Activated CD8-positive, alpha-beta T cell treated with anti-CD3 and anti-CD28 coated beads, Interleukin-2, amount 10 ng/mL, durations not matched to agents 7 days and 5 days (primary cell): ENCODE results near the gene TMX2. TPM values are rescaled to one million over a fixed set of nuclear protein-coding genes. Genes with fewer than 3 reads are reported as not detected.
A peak's percentile ranks its signal among the peaks of the same experiment; 100 is the strongest.

ENCODE experiments used
- ATAC-seq: fragments of 150-1000 bp; cut with Tn5 transposase; one replicate; pipeline ENCODE4 v1.10.0; 2021; ENCODE audit warnings: moderate library complexity
- CTCF ChIA-PET: fragments of 350-600 bp; sonication (Branson Sonifier 250); formaldehyde crosslinking; loops from one replicate; lab custom pipeline; 2021; ENCODE audit warnings: antibody characterized with exemption; lab: Charles Lee
- POLR2A ChIA-PET: fragments of 350-600 bp; sonication (Branson Sonifier 250); formaldehyde crosslinking; loops from one replicate; lab custom pipeline; 2021; ENCODE audit warnings: antibody characterized with exemption; lab: Charles Lee
- DNase-seq: peaks from one replicate; pipeline ENCODE4 v3.0.0-alpha.2; 2020
- H3K27ac Mint-ChIP-seq: one replicate; pipeline ENCODE4 v1.8.0; 2021; ENCODE audit warnings: mild to moderate bottlenecking, mixed read lengths
- H3K27me3 Mint-ChIP-seq: one replicate; pipeline ENCODE4 v1.8.0; 2021; ENCODE audit warnings: low read depth, mixed read lengths
- H3K36me3 Mint-ChIP-seq: one replicate; pipeline ENCODE4 v1.8.0; 2021; ENCODE audit warnings: low read depth, mixed read lengths
- H3K4me1 Mint-ChIP-seq: one replicate; pipeline ENCODE4 v1.8.0; 2021; ENCODE audit warnings: low read depth, mixed read lengths
- H3K4me3 Mint-ChIP-seq: one replicate; pipeline ENCODE4 v1.8.0; 2021; ENCODE audit warnings: mild to moderate bottlenecking, mixed read lengths
- H3K9me3 Mint-ChIP-seq: one replicate; pipeline ENCODE4 v1.8.0; 2022; ENCODE audit warnings: mixed read lengths; ENCODE audit not compliant: insufficient read depth
- total RNA-seq, 2 experiments: library from RNA; stranded (reverse); gene quantifications; one replicate each; pipeline ENCODE4 v1.2.3, GENCODE V29; 2021

Gene TMX2
- total RNA-seq, 2 experiments from 2014 or later, result 65.0 to 68.7 TPM

DNA sequence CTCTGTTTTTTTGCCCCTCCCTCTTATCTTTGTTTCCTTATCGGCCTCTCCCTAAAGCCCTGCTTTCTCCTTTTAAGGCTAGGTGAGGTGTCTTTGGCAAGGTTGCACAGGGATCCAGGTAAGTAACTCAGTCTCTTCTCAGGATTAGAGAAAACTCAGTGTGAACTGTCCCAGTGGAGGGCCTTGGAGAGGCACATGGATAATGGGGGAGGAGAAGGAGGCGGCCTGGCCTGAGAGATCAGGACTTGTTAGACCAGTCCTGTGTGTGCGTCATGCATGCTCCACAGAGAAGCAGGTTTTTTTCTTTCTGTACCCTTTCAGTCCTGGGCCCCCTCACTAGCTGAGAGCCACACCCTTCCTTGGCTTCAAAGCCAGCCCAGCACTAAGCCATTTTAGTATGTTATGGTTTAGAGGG, 69.1 kb downstream of the TMX2 start:
- no peaks in the 10 kb centered on the region for H3K27me3 Mint-ChIP-seq
- CTCF ChIA-PET, result no interaction called here
- ATAC-seq (no peak), DNase-seq (peak; percentile 23)
- POLR2A ChIA-PET, result interaction anchor here (1.3 kb wide), 2 partner anchors 9 to 40 kb away, joined by 3 read pairs; partner anchors contain the start of gene SELENOH
- peak overlapping the region; percentile 62 for H3K27ac Mint-ChIP-seq
- H3K4me1 Mint-ChIP-seq, result peaks cover 30% of the 10 kb centered on the region
- H3K9me3 Mint-ChIP-seq, result no peaks in the 10 kb centered on the region
- H3K36me3 Mint-ChIP-seq, result peaks cover 9% of the 10 kb centered on the region
- H3K4me3 Mint-ChIP-seq, result no peak overlapping the region

DNA sequence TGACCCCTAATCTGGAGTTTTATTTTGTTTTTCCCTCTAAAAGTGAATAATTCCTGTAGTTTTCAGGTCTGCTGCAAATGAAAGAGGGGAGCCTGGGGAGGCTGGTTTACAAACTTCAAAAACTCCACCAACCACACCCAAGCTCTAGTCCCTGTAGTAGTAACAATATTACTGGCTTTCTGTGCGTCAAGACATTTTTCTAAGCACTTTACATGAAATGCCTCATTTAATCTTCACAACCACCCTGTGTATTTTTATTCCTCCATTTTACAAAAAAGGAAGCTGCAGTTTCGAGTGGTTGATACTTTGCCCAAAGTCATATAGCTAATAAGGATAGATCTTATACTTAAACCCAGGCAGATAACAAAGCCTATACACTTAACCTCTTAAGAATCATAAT, 72.7 kb downstream of the TMX2 start:
- ChIA-PET POLR2A (no interaction called here), CTCF (interaction anchor here (0.6 to 1.2 kb wide), 5 partner anchors 8 to 41 kb away, joined by 3 to 5 read pairs (median 3); partner anchors contain the start of gene BTBD18)
- no peaks in the 10 kb centered on the region for H3K27me3 Mint-ChIP-seq
- DNase-seq, result no peak
- no peak overlapping the region for H3K4me3 Mint-ChIP-seq
- H3K9me3 Mint-ChIP-seq, result no peaks in the 10 kb centered on the region
- H3K4me1 Mint-ChIP-seq, result peaks cover 33% of the 10 kb centered on the region
- peaks cover 13% of the 10 kb centered on the region for H3K36me3 Mint-ChIP-seq
- H3K27ac Mint-ChIP-seq, result no peak overlapping the region
- no peak for ATAC-seq

DNA sequence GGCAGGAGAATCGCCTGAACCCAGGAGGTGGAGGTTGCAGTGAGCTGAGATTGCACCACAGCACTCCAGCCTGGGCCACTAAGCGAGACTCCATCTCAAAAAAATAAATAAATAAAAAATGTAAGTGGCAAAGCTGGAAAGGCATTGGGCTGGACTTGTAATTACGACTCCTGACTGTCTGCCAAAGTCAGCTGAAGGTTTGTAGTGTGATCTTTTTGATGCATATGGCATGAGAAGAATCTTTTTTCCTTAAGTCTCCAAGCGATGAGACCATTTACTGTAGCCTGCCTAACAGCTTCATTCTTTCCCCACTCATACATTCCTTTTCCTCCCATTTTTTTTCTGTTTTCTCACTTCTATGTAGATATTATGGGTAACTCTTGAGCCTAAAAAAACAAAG, 74.0 kb downstream of the TMX2 start:
- DNase-seq (no peak), ATAC-seq (no peak)
- Mint-ChIP-seq H3K4me1 (peaks cover 37% of the 10 kb centered on the region), H3K9me3 (no peaks in the 10 kb centered on the region), H3K27ac (no peak overlapping the region), H3K4me3 (no peak overlapping the region), H3K27me3 (no peaks in the 10 kb centered on the region), H3K36me3 (peaks cover 13% of the 10 kb centered on the region)
- ChIA-PET POLR2A (no interaction called here), CTCF (interaction anchor here (1.1 kb wide), 1 partner anchor 35 kb away, joined by 4 read pairs; the partner anchor contains the start of gene BTBD18)

DNA sequence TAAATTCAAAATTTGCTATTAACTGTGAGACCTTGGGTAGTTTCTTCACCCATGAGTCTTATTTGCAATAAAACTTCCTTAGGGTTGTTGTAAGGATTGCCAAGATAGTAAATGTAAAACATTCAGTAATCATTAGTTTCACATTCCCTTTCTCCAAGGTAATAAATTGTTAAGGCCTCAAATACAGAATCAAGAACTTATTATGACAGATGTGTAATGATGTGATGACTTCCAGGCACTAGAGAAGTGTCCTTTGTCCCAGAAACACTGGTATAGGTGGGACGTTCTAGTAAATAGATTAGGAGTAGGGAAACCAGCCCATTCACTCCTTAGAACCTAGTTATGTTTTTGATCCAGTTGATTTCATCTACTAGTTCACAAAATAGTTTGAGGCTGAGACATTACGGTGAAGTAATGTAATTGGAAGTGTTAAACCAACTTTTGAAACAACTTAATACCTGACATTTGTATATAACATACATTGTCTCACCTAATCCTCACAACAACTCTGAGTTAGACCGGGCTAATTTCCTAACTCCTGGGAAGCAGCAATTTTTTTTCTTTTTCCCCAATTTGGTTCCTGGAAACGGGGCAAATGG, 74.7 kb downstream of the TMX2 start:
- H3K27me3 Mint-ChIP-seq, result no peaks in the 10 kb centered on the region

DNA sequence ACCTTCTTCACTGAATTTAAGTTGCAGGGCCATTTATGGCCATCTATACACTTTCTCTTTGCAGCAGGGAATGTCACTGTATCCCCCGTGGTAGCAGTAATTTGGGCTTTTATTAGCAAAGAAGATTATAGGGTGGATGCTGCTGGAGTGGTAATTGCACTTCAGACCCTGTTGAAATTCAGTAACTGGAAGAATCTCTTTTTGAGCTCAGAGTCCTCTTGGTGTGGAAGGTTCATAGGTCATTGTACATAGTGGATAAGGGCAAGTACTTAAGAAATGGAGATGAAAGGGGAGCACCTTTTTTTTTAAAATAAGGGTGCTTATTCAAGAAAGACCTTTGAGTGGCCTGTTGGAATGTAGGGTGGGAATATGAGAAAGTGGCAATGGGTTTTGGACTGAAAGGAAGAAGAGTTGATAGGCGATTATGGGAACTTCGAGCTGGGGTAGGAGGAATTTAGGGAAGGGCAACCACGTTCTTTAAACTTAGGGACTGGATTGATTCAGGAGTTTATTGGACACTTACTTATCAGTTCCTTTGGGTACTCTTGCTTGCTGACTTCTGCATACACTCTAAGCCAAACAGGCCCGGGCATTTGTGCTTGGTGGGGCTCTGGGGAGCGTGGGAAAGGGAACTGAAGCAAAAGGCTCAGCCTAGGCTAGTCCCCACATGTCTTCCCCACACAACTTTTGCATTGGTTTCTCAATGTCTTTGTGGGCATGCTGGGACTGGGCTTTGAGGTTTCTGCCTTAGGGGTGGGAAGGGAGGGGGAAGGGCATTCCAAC, 75.7 kb downstream of the TMX2 start:
- peak overlapping the region; percentile 14 for H3K27ac Mint-ChIP-seq
- peaks cover 6% of the 10 kb centered on the region for H3K36me3 Mint-ChIP-seq
- no peaks in the 10 kb centered on the region for H3K9me3 Mint-ChIP-seq
- no peak overlapping the region for H3K4me3 Mint-ChIP-seq
- peaks cover 47% of the 10 kb centered on the region for H3K4me1 Mint-ChIP-seq
- DNase-seq (no peak), ATAC-seq (no peak)
- CTCF ChIA-PET, result interaction anchor here (2.2 kb wide), 1 partner anchor 12 kb away, joined by 16 read pairs; no protein-coding TSS in a partner anchor
- H3K27me3 Mint-ChIP-seq, result no peaks in the 10 kb centered on the region
- POLR2A ChIA-PET, result interaction anchor here (1.2 kb wide), 1 partner anchor 47 kb away, joined by 5 read pairs; the partner anchor contains the start of gene SELENOH

More for the DNA sequence above, 74.7 kb downstream of the TMX2 start:
- Mint-ChIP-seq H3K4me1 (peaks cover 39% of the 10 kb centered on the region), H3K9me3 (no peaks in the 10 kb centered on the region), H3K36me3 (peaks cover 9% of the 10 kb centered on the region), H3K4me3 (no peak overlapping the region), H3K27ac (no peak overlapping the region)
- DNase-seq (no peak), ATAC-seq (no peak)
- CTCF ChIA-PET, result interaction anchor here (1.1 kb wide), 1 partner anchor 36 kb away, joined by 4 read pairs; the partner anchor contains the start of gene BTBD18
- POLR2A ChIA-PET, result no interaction called here

DNA sequence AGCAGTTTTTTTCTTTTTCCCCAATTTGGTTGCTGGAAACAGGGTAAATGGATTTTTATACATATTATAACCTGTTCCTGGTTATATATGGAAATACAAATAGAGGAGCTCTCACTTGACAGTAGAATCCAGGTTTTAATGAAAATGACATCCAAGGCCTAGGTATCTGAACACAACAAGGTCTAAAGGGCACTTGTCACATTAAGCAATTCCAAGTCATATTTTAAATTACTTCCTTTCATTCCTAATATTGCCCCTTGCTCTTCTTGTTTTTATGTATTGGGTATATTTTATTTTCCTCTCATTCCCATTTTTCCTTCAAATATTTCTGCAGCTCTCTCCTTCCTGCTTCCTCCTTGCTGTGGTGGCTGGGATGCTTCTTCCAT, 76.3 kb downstream of the TMX2 start:
- peaks cover 7% of the 10 kb centered on the region for H3K36me3 Mint-ChIP-seq
- no peaks in the 10 kb centered on the region for H3K27me3 Mint-ChIP-seq
- ChIA-PET POLR2A (interaction anchor here (1.2 kb wide), 1 partner anchor 47 kb away, joined by 5 read pairs; the partner anchor contains the start of gene SELENOH), CTCF (interaction anchor here (2.2 kb wide), 1 partner anchor 12 kb away, joined by 16 read pairs; no protein-coding TSS in a partner anchor)
- ATAC-seq, result no peak
- H3K4me3 Mint-ChIP-seq, result no peak overlapping the region
- H3K9me3 Mint-ChIP-seq, result no peaks in the 10 kb centered on the region
- no peak overlapping the region for H3K27ac Mint-ChIP-seq
- DNase-seq, result no peak
- peaks cover 52% of the 10 kb centered on the region for H3K4me1 Mint-ChIP-seq

Other genes starting within 250 kb of the TMX2 start
- gene SLC43A1, start 196.9 kb upstream of the TMX2 start, total RNA-seq, result 10 to 100 TPM; 26.4 to 28.4 TPM
- gene TIMM10, start 181.8 kb upstream of the TMX2 start, total RNA-seq, result 10 to 100 TPM; 65.4 to 65.8 TPM
- gene SMTNL1, start 175.0 kb upstream of the TMX2 start, total RNA-seq, result not detected
- 100 to 1,000 TPM; 222 to 232 TPM for gene UBE2L6, start 144.9 kb upstream of the TMX2 start, total RNA-seq
- gene SERPING1, start 114.9 kb upstream of the TMX2 start, total RNA-seq, result not detected
- gene YPEL4, start 62.7 kb upstream of the TMX2 start, total RNA-seq, result under 1 TPM; 0.11 to 0.13 TPM
- 10 to 100 TPM; 18.9 to 20.5 TPM for gene CLP1, start 54.8 kb upstream of the TMX2 start, total RNA-seq
- gene ZDHHC5, start 44.5 kb upstream of the TMX2 start, total RNA-seq, result 10 to 100 TPM; 77.8 to 82.4 TPM
- gene MED19, start 378 bp upstream of the TMX2 start, total RNA-seq, result 10 to 100 TPM; 13.6 to 14.9 TPM
- gene SELENOH, start 28.9 kb downstream of the TMX2 start, total RNA-seq, result 100 to 1,000 TPM; 204 to 210 TPM
- not detected for gene BTBD18, start 39.2 kb downstream of the TMX2 start, total RNA-seq
- 1 to 10 TPM; 6.8 to 8.4 TPM for gene CTNND1, start 49.2 kb downstream of the TMX2 start, total RNA-seq